Pancreas (tissue), 10 donors: ENCODE data around the gene PLA2G4B. TPM values are rescaled to one million over a fixed set of nuclear protein-coding genes. Genes with fewer than 3 reads are reported as not detected.

Experiments
- ATAC-seq, 4 donors: fragments of 200-7000 bp; cut with Tn5 transposase; one replicate each; pipeline versions ENCODE4 v1.8.0 to v1.9.1; 2020; ENCODE audit warnings: mild to moderate bottlenecking in 4 of 4, moderate library complexity in 4 of 4
- DNase-seq, 6 donors: peaks; one replicate each; pipeline ENCODE4 v3.0.0-alpha.2; 2020
- FAIRE-seq: peaks from 2 replicates; lab custom pipeline; 2012; peaks lifted over from hg19 to GRCh38; lab: Jason Lieb, UNC
- H3K27ac ChIP-seq, 4 donors: fragments of 200-600 bp; sonication (generic); 1 replicate in 3 of 4; 2 replicates in 1 of 4; pipeline versions ENCODE4 v1.5.0 to v1.8.0; 2020
- H3K27me3 ChIP-seq, 4 donors: fragments of 200-600 bp; one replicate each; pipeline ENCODE4 v1.8.0; 2021
- H3K36me3 ChIP-seq, 3 donors: fragments of 200-600 bp; sonication (generic) in 1 of 3; one replicate each; pipeline versions ENCODE4 v1.5.0 to v1.8.0; 2020 to 2021
- H3K4me1 ChIP-seq, 3 donors: fragments of 200-600 bp; one replicate each; pipeline ENCODE4 v1.8.0; 2021
- H3K4me3 ChIP-seq, 4 donors: fragments of 200-600 bp; sonication (generic) in 2 of 4; one replicate each; pipeline versions ENCODE4 v1.5.0 to v1.8.0; 2020 to 2021
- H3K9me3 ChIP-seq, 4 donors: fragments of 200-600 bp; one replicate each; pipeline ENCODE4 v1.8.0; 2021
- CTCF ChIP-seq, 4 donors: fragments of 200-600 bp; sonication (generic) in 3 of 4; IDR thresholded peaks; one replicate each; pipeline versions ENCODE4 v1.5.0 to v1.8.0; 2021; ENCODE audit warnings: antibody characterized with exemption in 4 of 4
- WGBS, 2 donors: extraction: QIAGEN DNeasy Blood & Tissue Kit; methylation state at CpG; one replicate each; pipeline ENCODE4 v1.1.7; 2013; 5-methylcytosine and 5-hydroxymethylcytosine counted together
- intact Hi-C, 3 donors: fragments of 100-400 bp; cut with DNase I; formaldehyde crosslinking; loops; one replicate each; pipeline versions ENCODE4 v1.11.1 to v1.14.2; 2022
- polyA plus RNA-seq, 2 donors: library from polyadenylated mRNA; stranded (reverse); fragments of 200-250 nt; gene quantifications; one replicate each; pipeline ENCODE4 v1.2.3, GENCODE V29; 2013
- total RNA-seq, 6 donors: library from RNA; stranded (reverse); fragmentation: NEBNext Ultra II Directional in 4 of 6; extraction: Animal tissue kit (Norgen Biotek cat#: 25700) in 4 of 6; gene quantifications; one replicate each; pipeline versions ENCODE4 v1.2.1 to v1.2.4, GENCODE V29; 2021 to 2023
- donor health status: healthy with polysubstance abuse.
- donor health status: DM: no; HTN: no; CAD: no; lungs with moderate emphysema.
- donor health status: DM: no; HTN: no; CAD: no.
- donor health status: control.
- donor health status: control.
- donor health status: Bipolar disorder and iron deficiency.
- donor health status: DM: yes; HTN: yes; CAD: no.
- donor health status: DM: no; HTN: no; CAD: no.
- donor health status: DM: no; HTN: no; CAD: no.
- donor health status: DM: yes; HTN: yes; CAD: no.

PLA2G4B gene
- total and polyA plus RNA-seq, 8 donors: 3.5 to 56.8 (median 6.4) TPM

GRCh38 chr15:41880156-41880877, 41.7 kb downstream of the PLA2G4B start:
- intact Hi-C loops: no loop called here
- WGBS, 2 donors: 95 to 96% methylated on average over 10 of the region's 10 CpGs
- peaks cover 0 to 9% (median 7%) of the 10 kb centered on the region in 3 donors for H3K4me1 ChIP-seq
- ATAC-seq (no peak), FAIRE-seq (no peak), DNase-seq (peak in 1 of 6 donors; percentile 59)
- no peaks in the 10 kb centered on the region for H3K36me3 ChIP-seq
- TF ChIP-seq CTCF (IDR thresholded peaks at IDR 0.05): no peak
- no peak overlapping the region for H3K27ac ChIP-seq
- H3K9me3 ChIP-seq: no peaks in the 10 kb centered on the region
- no peak overlapping the region for H3K4me3 ChIP-seq
- H3K27me3 ChIP-seq: no peaks in the 10 kb centered on the region

DNA sequence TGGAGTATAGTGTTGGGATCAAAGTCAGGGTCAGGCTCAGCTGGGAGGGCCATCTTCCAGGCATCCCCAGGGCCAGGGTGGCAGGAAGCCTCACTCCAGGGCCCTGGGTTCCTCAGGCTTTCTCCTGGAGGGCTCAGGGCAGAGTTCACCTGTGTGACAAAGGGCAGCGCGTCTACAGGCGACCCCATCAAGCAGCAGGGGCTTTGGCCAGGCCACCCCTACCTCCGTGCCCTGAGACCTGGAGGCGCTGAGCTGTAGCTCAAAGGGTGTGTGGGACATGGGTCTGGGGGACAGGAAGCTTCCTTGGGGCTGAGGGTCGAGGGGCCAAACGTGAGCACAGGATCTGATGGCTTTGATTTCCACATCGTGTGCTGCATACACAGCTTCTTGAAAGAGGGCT, 42.4 kb downstream of the PLA2G4B start:
- TF ChIP-seq CTCF (IDR thresholded peaks at IDR 0.05): no peak
- H3K4me3 ChIP-seq: no peak overlapping the region
- ATAC-seq (no peak), FAIRE-seq (no peak), DNase-seq (peak in 1 of 6 donors; percentile 62)
- WGBS, 2 donors: 94 to 96% methylated on average over 8 of the region's 8 CpGs
- H3K36me3 ChIP-seq: no peaks in the 10 kb centered on the region
- no peaks in the 10 kb centered on the region for H3K27me3 ChIP-seq
- peaks cover 0 to 9% (median 7%) of the 10 kb centered on the region in 3 donors for H3K4me1 ChIP-seq
- no peak overlapping the region for H3K27ac ChIP-seq
- H3K9me3 ChIP-seq: no peaks in the 10 kb centered on the region
- intact Hi-C loops: no loop called here

- intact Hi-C loops: no loop called here
- DNase-seq: no peak
- peak overlapping the region in 2 of 4 donors; percentile 45 to 49 for H3K4me3 ChIP-seq
- peaks cover 0 to 9% (median 7%) of the 10 kb centered on the region in 3 donors for H3K4me1 ChIP-seq
- H3K9me3 ChIP-seq: no peaks in the 10 kb centered on the region
- no peak overlapping the region for H3K27ac ChIP-seq
- no peaks in the 10 kb centered on the region for H3K27me3 ChIP-seq
- no peak for FAIRE-seq
- H3K36me3 ChIP-seq: no peaks in the 10 kb centered on the region
- no peak for ATAC-seq
- 51 to 53% methylated on average over 10 of the region's 10 CpGs for WGBS, 2 donors
- TF ChIP-seq CTCF (IDR thresholded peaks at IDR 0.05): no peak
These were observed 42.9 kb downstream of the PLA2G4B start for GRCh38 chr15:41881550-41881919.

GRCh38 chr15:41881920-41882688, 43.5 kb downstream of the PLA2G4B start:
- no peaks in the 10 kb centered on the region for H3K9me3 ChIP-seq
- no peaks in the 10 kb centered on the region for H3K27me3 ChIP-seq
- no peaks in the 10 kb centered on the region for H3K36me3 ChIP-seq
- peak overlapping the region; percentile 10 to 49 (median 30) for H3K4me3 ChIP-seq
- 14 to 15% methylated on average over 62 to 79 of the region's 81 CpGs for WGBS, 2 donors
- FAIRE-seq (no peak), DNase-seq (peak; percentile 34 to 82 (median 62)), ATAC-seq (peak; percentile 65 to 89 (median 73))
- no peak overlapping the region for H3K27ac ChIP-seq
- intact Hi-C loops: no loop called here
- peaks cover 0 to 9% (median 7%) of the 10 kb centered on the region in 3 donors for H3K4me1 ChIP-seq
- no peak for TF ChIP-seq CTCF (IDR thresholded peaks at IDR 0.05)
